ENCODE measurements around the gene SLC12A5. TPM values are rescaled to one million over a fixed set of nuclear protein-coding genes. Genes with fewer than 3 reads are reported as not detected.

The SLC12A5 gene
- total RNA-seq, 6 experiments from 2014 or later = 0.32 to 0.91 (median 0.64) TPM; not detected in 3

GRCh38 chr20:46025376-46025783 is 3.6 kb upstream of the SLC12A5 start:
- H3K27ac ChIP-seq = no peak overlapping the region
- ATAC-seq = no peak
- no peak for TF ChIP-seq CTCF (IDR thresholded peaks at IDR 0.05)
- no peak for TF ChIP-seq POLR2A (IDR thresholded peaks at IDR 0.05)
- no peak overlapping the region for H3K4me3 ChIP-seq
- WGBS (ENCODE audit: insufficient coverage, low coverage, low lambda C conversion rate, missing lambda C conversion rate) = 51% methylated on average over 10 of the region's 10 CpGs
- intact Hi-C loops (cut with DNase I) = loop anchor here (10.0 kb wide), 2 partner anchors 49 to 149 kb away; no protein-coding TSS in a partner anchor
- no peak for DNase-seq
- no peaks in the 10 kb centered on the region for H3K36me3 ChIP-seq
- H3K27me3 ChIP-seq = peaks cover 7 to 10% of the 10 kb centered on the region in 2 donors
- no peaks in the 10 kb centered on the region for H3K9me3 ChIP-seq
- H3K4me1 ChIP-seq = no peaks in the 10 kb centered on the region

GRCh38 chr20:46027245-46027853 is 1.7 kb upstream of the SLC12A5 start:
- ATAC-seq = peak in 2 of 4 donors; percentile 23 to 36
- TF ChIP-seq CTCF (IDR thresholded peaks at IDR 0.05) = no peak
- TF ChIP-seq POLR2A (IDR thresholded peaks at IDR 0.05) = no peak
- Histone ChIP-seq H3K4me1 (no peaks in the 10 kb centered on the region), H3K4me3 (no peak overlapping the region), H3K36me3 (no peaks in the 10 kb centered on the region), H3K9me3 (no peaks in the 10 kb centered on the region), H3K27me3 (peaks cover 10 to 15% of the 10 kb centered on the region in 2 donors), H3K27ac (no peak overlapping the region)
- DNase-seq = no peak
- WGBS (ENCODE audit: insufficient coverage, low coverage, low lambda C conversion rate, missing lambda C conversion rate) = 6% methylated on average over 4 of the region's 4 CpGs
- intact Hi-C loops (cut with DNase I) = loop anchor here (10.0 kb wide), 2 partner anchors 47 to 147 kb away; no protein-coding TSS in a partner anchor

GRCh38 chr20:46028110-46028509 is 905 bp upstream of the SLC12A5 start:
- H3K36me3 ChIP-seq = no peaks in the 10 kb centered on the region
- H3K27ac ChIP-seq = no peak overlapping the region
- H3K9me3 ChIP-seq = no peaks in the 10 kb centered on the region
- WGBS (ENCODE audit: insufficient coverage, low coverage, low lambda C conversion rate, missing lambda C conversion rate) = 24% methylated on average over 3 of the region's 7 CpGs
- peaks cover 10 to 15% of the 10 kb centered on the region in 2 donors for H3K27me3 ChIP-seq
- ATAC-seq (no peak), DNase-seq (no peak)
- H3K4me3 ChIP-seq = no peak overlapping the region
- no peaks in the 10 kb centered on the region for H3K4me1 ChIP-seq
- intact Hi-C loops (cut with DNase I) = loop anchor here (10.0 kb wide), 2 partner anchors 47 to 147 kb away; no protein-coding TSS in a partner anchor
- TF ChIP-seq POLR2A (IDR thresholded peaks at IDR 0.05) (no peak), CTCF (IDR thresholded peaks at IDR 0.05) (no peak)

DNA sequence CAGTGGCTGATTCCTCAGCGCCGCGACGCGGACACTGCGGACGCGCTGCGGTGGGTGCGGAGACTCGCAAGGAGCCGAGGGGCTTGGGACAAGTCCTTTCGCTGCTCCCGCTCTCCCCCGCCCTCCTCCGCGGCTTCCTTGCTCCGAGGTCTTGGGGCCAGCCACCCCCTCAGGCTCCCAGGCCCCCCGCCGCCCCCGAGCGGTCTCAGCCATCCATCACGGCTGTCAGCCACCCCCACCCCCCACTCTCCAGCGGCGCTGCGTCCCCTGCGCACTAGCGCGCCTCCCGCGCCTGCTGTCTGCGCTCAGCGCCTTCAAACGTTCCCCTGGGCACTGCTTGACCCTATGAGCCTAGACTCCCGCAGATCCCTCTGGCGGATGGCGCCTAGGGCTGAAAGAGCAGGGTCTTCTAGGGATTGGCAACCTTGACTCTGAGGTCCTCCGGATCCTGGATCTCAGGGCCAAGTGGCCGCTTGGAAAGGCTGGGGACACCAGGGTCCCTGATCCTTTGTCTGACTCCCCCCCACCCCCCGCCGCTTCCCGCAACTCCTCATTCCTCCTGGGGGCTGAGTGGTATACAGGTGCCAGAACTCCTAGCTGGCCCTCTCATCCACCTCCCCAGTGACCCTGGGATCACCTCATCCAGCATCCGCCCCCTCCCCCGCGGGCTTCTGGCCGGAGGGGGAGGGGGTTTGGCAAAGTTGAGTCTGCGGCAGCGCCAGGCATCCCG is 1.4 kb downstream of the SLC12A5 start:
- intact Hi-C loops (cut with DNase I) = no loop called here
- no peaks in the 10 kb centered on the region for H3K36me3 ChIP-seq
- H3K4me1 ChIP-seq = no peaks in the 10 kb centered on the region
- 16% methylated on average over 20 of the region's 49 CpGs for WGBS (ENCODE audit: insufficient coverage, low coverage, low lambda C conversion rate, missing lambda C conversion rate)
- peaks cover 10 to 15% of the 10 kb centered on the region in 2 donors for H3K27me3 ChIP-seq
- H3K9me3 ChIP-seq = no peaks in the 10 kb centered on the region
- DNase-seq (no peak), ATAC-seq (no peak)
- no peak overlapping the region for H3K4me3 ChIP-seq
- no peak overlapping the region for H3K27ac ChIP-seq
- TF ChIP-seq CTCF (IDR thresholded peaks at IDR 0.05) = no peak
- no peak for TF ChIP-seq POLR2A (IDR thresholded peaks at IDR 0.05)

Data from right lobe of liver (tissue), 6 donors.